RWPE1 (cell line): ENCODE measurements around the gene SLC41A1.
A peak's percentile ranks its signal among the peaks of the same experiment; 100 is the strongest.

Source experiments
- CTCF ChIA-PET: fragments of 350-600 bp; sonication (Branson Sonifier 250); formaldehyde crosslinking; extraction: SDS; loops from one replicate; lab custom pipeline; 2021; lab: Yijun Ruan, JAX
- POLR2A ChIA-PET: fragments of 400-600 bp; formaldehyde crosslinking; extraction: SDS; loops from one replicate; lab custom pipeline; 2020; ENCODE audit warnings: antibody characterized with exemption; ENCODE audit not compliant: low non-redundant PET; lab: Yijun Ruan, JAX
- DNase-seq: peaks from one replicate; pipeline ENCODE4 v3.0.0; 2012; ENCODE audit warnings: low spot score
- H3K27ac ChIP-seq: fragments of 450-650 bp; 2 replicates; pipeline ENCODE4 v1.5.1; 2017
- CTCF ChIP-seq: fragments of 450-650 bp; conservative IDR thresholded peaks from 2 replicates; pipeline ENCODE4 v1.5.1; 2017; ENCODE audit warnings: low read depth, mild to moderate bottlenecking

SLC41A1 gene

GRCh38 chr1:205769641-205770365 lies 43.2 kb downstream of the SLC41A1 start:
- CTCF ChIA-PET: no interaction called here
- TF ChIP-seq CTCF: no peak
- POLR2A ChIA-PET: no interaction called here
- no peak for DNase-seq
- no peak overlapping the region for H3K27ac ChIP-seq

- ChIA-PET CTCF (no interaction called here), POLR2A (no interaction called here)
- no peak overlapping the region for H3K27ac ChIP-seq
- no peak for TF ChIP-seq CTCF
- no peak for DNase-seq
Measured at GRCh38 chr1:205767248-205767647, 45.8 kb downstream of the SLC41A1 start.

GRCh38 chr1:205766570-205766969 lies 46.4 kb downstream of the SLC41A1 start:
- ChIA-PET POLR2A (no interaction called here), CTCF (interaction anchor here (0.7 to 1.6 kb wide), 2 partner anchors 15 to 25 kb away, joined by 3 to 7 read pairs; no protein-coding TSS in a partner anchor)

GRCh38 chr1:205766038-205766437 lies 47.0 kb downstream of the SLC41A1 start:
- peak overlapping the region; percentile 38; the same call in 1 of the 2 replicates for H3K27ac ChIP-seq
- no peak for TF ChIP-seq CTCF
- CTCF ChIA-PET: interaction anchor here (0.6 to 1.6 kb wide), 3 partner anchors 16 to 267 kb away, joined by 3 to 7 read pairs (median 3); no protein-coding TSS in a partner anchor
- peak; percentile 70 for DNase-seq
- POLR2A ChIA-PET: interaction anchor here (1.0 kb wide), 1 partner anchor 19 kb away, joined by 3 read pairs; no protein-coding TSS in a partner anchor

More at GRCh38 chr1:205766570-205766969, 46.4 kb downstream of the SLC41A1 start:
- H3K27ac ChIP-seq: peak overlapping the region; percentile 38; the same call in 1 of the 2 replicates
- DNase-seq: no peak
- TF ChIP-seq CTCF: no peak

GRCh38 chr1:205764578-205764977 lies 48.4 kb downstream of the SLC41A1 start:
- POLR2A ChIA-PET: no interaction called here
- no peak for TF ChIP-seq CTCF
- DNase-seq: no peak
- CTCF ChIA-PET: interaction anchor here (0.7 to 1.2 kb wide), 2 partner anchors 44 to 154 kb away, joined by 4 to 5 read pairs; no protein-coding TSS in a partner anchor
- H3K27ac ChIP-seq: no peak overlapping the region

- ChIA-PET CTCF (no interaction called here), POLR2A (interaction anchor here (1.2 kb wide), 1 partner anchor 15 kb away, joined by 3 read pairs; no protein-coding TSS in a partner anchor)
- no peak for TF ChIP-seq CTCF
- no peak for DNase-seq
- no peak overlapping the region for H3K27ac ChIP-seq
Measured at GRCh38 chr1:205763980-205764379, 49.0 kb downstream of the SLC41A1 start.
